GM12878 (cell line): ENCODE results near the gene NOTCH4. TPM values are rescaled to one million over a fixed set of nuclear protein-coding genes. Genes with fewer than 3 reads are reported as not detected.
A peak's percentile ranks its signal among the peaks of the same experiment; 100 is the strongest.

Source experiments
- ATAC-seq: fragments of 200-7000 bp; cut with Tn5 transposase; 3 replicates; pipeline ENCODE4 v1.9.1; 2020; ENCODE audit warnings: mild to moderate bottlenecking, moderate library complexity
- BruUV-seq: library from RNA; stranded (reverse); fragments of 400-500 nt; replicated peaks from 2 replicates; lab custom pipeline; 2021; lab: Mats Ljungman, UMichigan
- CTCF ChIA-PET: fragments of 300-600 bp; sonication (Branson Sonifier 250); formaldehyde crosslinking; extraction: SDS; loops from one replicate; lab custom pipeline; 2021; ENCODE audit warnings: inconsistent platforms; lab: Yijun Ruan, JAX
- POLR2A ChIA-PET: fragments of 350-600 bp; formaldehyde crosslinking; extraction: SDS; loops from one replicate; lab custom pipeline; 2021; ENCODE audit warnings: inconsistent platforms; lab: Charles Lee
- RAD21 ChIA-PET: fragments of 300-600 bp; sonication (Branson Sonifier 250); formaldehyde crosslinking; loops from one replicate; lab custom pipeline; 2023; ENCODE audit warnings: antibody characterized with exemption; ENCODE audit not compliant: unreplicated experiment; lab: Charles Lee
- SMC1A ChIA-PET: fragments of 300-600 bp; sonication (Branson Sonifier 250); formaldehyde crosslinking; loops from one replicate; lab custom pipeline; 2023; ENCODE audit not compliant: unreplicated experiment, uncharacterized antibody; lab: Charles Lee
- DNase-seq: peaks from one replicate; pipeline ENCODE4 v3.0.0-alpha.2; 2011; ENCODE audit warnings: low read depth, low spot score
- FAIRE-seq: peaks from 3 replicates; lab custom pipeline; 2011; peaks lifted over from hg19 to GRCh38; lab: Jason Lieb, UNC
- H2AFZ ChIP-seq: 2 replicates; pipeline ENCODE4 v1.6.0; 2011; ENCODE audit warnings: low read depth, low read length, control low read depth; ENCODE audit not compliant: control insufficient read depth
- H3K27ac ChIP-seq: 2 replicates; pipeline ENCODE4 v1.5.1; 2011; ENCODE audit warnings: control low read depth; ENCODE audit not compliant: control insufficient read depth, insufficient read depth
- H3K27me3 ChIP-seq, 2 experiments: replicated peaks in 1 of 2; 2 replicates each; pipeline versions ENCODE4 v1.6.0 to v1.6.1; 2011; ENCODE audit warnings: low read length in 1 of 2; ENCODE audit not compliant: control insufficient read depth in 2 of 2, insufficient read depth in 2 of 2
- H3K36me3 ChIP-seq, 2 experiments: 2 replicates each; pipeline ENCODE4 v1.5.1; 2011; ENCODE audit warnings: low read length in 1 of 2; ENCODE audit not compliant: control insufficient read depth in 2 of 2, insufficient read depth in 2 of 2
- H3K4me1 ChIP-seq: 2 replicates; pipeline ENCODE4 v1.6.1; 2011; ENCODE audit warnings: mild to moderate bottlenecking, low read length, moderate library complexity, mixed read lengths; ENCODE audit not compliant: control insufficient read depth, insufficient read depth
- H3K4me2 ChIP-seq: 2 replicates; pipeline ENCODE4 v1.6.0; 2011; ENCODE audit warnings: control low read depth; ENCODE audit not compliant: control insufficient read depth, insufficient read depth
- H3K4me3 ChIP-seq: fragments of 200-600 bp; sonication (generic); 2 replicates; pipeline ENCODE4 v1.5.1; 2016
- H3K79me2 ChIP-seq: 2 replicates; pipeline ENCODE4 v1.6.0; 2011; ENCODE audit warnings: low read length; ENCODE audit not compliant: control insufficient read depth, insufficient read depth
- H3K9ac ChIP-seq: 2 replicates; pipeline ENCODE4 v1.8.0; 2011; ENCODE audit warnings: low read length, control low read depth, mixed read lengths; ENCODE audit not compliant: control insufficient read depth, insufficient read depth
- H3K9me3 ChIP-seq: replicated peaks from 3 replicates; pipeline ENCODE4 v1.5.1; 2011; ENCODE audit warnings: mild to moderate bottlenecking, low read length; ENCODE audit not compliant: control insufficient read depth, insufficient read depth
- H4K20me1 ChIP-seq: 2 replicates; pipeline ENCODE4 v1.6.0; 2011; ENCODE audit not compliant: control insufficient read depth, insufficient read depth
- GABPA ChIP-seq: IDR thresholded peaks from 2 replicates; pipeline ENCODE4 v1.6.1; 2014; ENCODE audit warnings: antibody characterized with exemption, low read depth, mild to moderate bottlenecking, inconsistent platforms
- IKZF1 ChIP-seq: fragments of 450-650 bp; conservative IDR thresholded peaks from 2 replicates; pipeline ENCODE4 v1.6.1; 2017; ENCODE audit warnings: antibody characterized with exemption, mild to moderate bottlenecking
- MLLT1 ChIP-seq: fragments of 450-650 bp; IDR thresholded peaks from 2 replicates; pipeline ENCODE4 v1.6.1; 2016; ENCODE audit warnings: mild to moderate bottlenecking
- MTA2 ChIP-seq: fragments of 450-650 bp; IDR thresholded peaks from 2 replicates; pipeline ENCODE4 v1.6.1; 2016; ENCODE audit warnings: low read depth, mild to moderate bottlenecking, moderate library complexity
- NBN ChIP-seq: fragments of 450-650 bp; IDR thresholded peaks from 2 replicates; pipeline ENCODE4 v1.6.1; 2016
- PAX8 ChIP-seq: fragments of 450-650 bp; IDR thresholded peaks from 2 replicates; pipeline ENCODE4 v1.6.1; 2017; ENCODE audit warnings: mild to moderate bottlenecking, moderate library complexity
- PRDM15 ChIP-seq: fragments of 450-650 bp; formaldehyde crosslinking; IDR thresholded peaks from 2 replicates; pipeline ENCODE4 v1.4.0; 2020; ENCODE audit warnings: mild to moderate bottlenecking, moderate library complexity
- TAF1 ChIP-seq: IDR thresholded peaks from 2 replicates; pipeline ENCODE4 v1.6.1; 2011; ENCODE audit warnings: mild to moderate bottlenecking, low read depth, low read length, borderline replicate concordance
- YY1 ChIP-seq: IDR thresholded peaks from 2 replicates; pipeline ENCODE4 v1.6.1; 2011; ENCODE audit warnings: low read depth, mild to moderate bottlenecking, low read length
- ZBTB40 ChIP-seq: fragments of 450-650 bp; IDR thresholded peaks from 2 replicates; pipeline ENCODE4 v1.6.1; 2016; ENCODE audit warnings: mild to moderate bottlenecking, moderate library complexity, borderline replicate concordance
- WGBS: methylation state at CpG from one replicate; pipeline ENCODE4 v1.1.6; 2016; ENCODE audit warnings: low lambda C conversion rate; ENCODE audit not compliant: insufficient replicate concordance, insufficient coverage; ENCODE audit errors: missing lambda C conversion rate; 5-methylcytosine and 5-hydroxymethylcytosine counted together
- in situ Hi-C: fragments of 300-500 bp; cut with MboI; formaldehyde crosslinking; loops from 9 replicates; pipeline ENCODE4 v1.14.3; 2018; ENCODE audit warnings: mixed read lengths
- intact Hi-C: fragments of 100-400 bp; cut with micrococcal nuclease; formaldehyde crosslinking; loops from one replicate; pipeline ENCODE4 v1.14.2; 2022; ENCODE audit not compliant: unreplicated experiment
- polyA plus RNA-seq, 11 experiments: library from polyadenylated mRNA; depleted of rRNA in 4 of 11; unstranded in 6 of 11; stranded (reverse) in 5 of 11; fragments of >200 nt; fragmentation: Nextera tagmentation in 4 of 11; fragmentation: Illumina TruSeq in 1 of 11; extraction: Ambion mirVana in 4 of 11; extraction: Trizol in 1 of 11; gene quantifications; 1 replicate in 1 of 11; 2 replicates in 10 of 11; pipeline versions ENCODE4 v1.2.1 to v1.2.3, GENCODE V29; 2011 to 2016; ENCODE audit warnings: inconsistent platforms in 2 of 11, missing spikeins in 2 of 11, low read depth in 1 of 11
- total RNA-seq, 4 experiments: library from RNA; depleted of rRNA in 3 of 4; stranded (reverse); fragments of >200 nt in 3 of 4; fragmentation: Illumina TruSeq in 1 of 4; extraction: Trizol in 1 of 4; gene quantifications; 2 replicates each; pipeline versions ENCODE4 v1.2.1 to v1.2.3, GENCODE V29; 2013 to 2021

The NOTCH4 gene
- total and polyA plus RNA-seq, 10 of the 15 experiments (the other 5 are each of a cell fraction or from before 2014, with no cell fraction given), result 0.66 to 3.3 (median 1.4) TPM

DNA sequence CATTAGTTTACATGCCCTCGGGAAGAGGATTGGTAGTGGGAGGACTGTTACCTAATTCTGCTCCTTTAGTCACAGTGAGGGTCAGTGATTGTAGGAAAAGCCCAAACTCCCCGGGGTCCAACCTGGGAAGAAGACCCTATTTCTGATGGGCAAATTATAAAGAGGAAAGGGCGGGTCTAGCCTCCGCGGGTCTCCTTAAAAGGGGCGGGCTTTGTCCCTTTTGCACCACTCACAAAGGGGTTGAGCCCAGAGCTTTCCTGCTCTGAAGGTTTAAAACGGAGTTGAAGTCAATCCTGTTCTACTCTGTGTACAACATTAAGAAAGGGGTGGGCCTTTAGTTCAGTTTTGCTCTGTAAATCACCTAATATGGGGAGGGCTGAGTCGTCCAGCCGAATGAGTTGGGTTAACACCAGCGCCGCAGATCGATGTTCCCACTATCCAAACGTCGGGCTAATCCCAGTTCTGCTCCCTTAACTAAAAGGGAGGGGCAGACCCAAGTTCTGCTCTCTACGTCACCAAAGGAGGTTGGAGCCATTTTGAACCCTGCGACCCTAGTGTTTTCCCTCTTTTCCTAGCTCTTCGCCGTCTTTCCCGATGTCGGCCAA lies 46.6 kb downstream of the NOTCH4 start:
- FAIRE-seq, result no peak
- Histone ChIP-seq H3K36me3 (no peaks in the 10 kb centered on the region; a peak in 1 of 4 replicates), H3K9me3 (no peaks in the 10 kb centered on the region), H3K4me1 (peaks cover 10% of the 10 kb centered on the region), H2AFZ (peak overlapping the region; percentile 78), H3K79me2 (peaks cover 22% of the 10 kb centered on the region), H3K4me2 (peak overlapping the region; percentile 65), H3K4me3 (peak overlapping the region; percentile 64), H3K27me3 (no peaks in the 10 kb centered on the region), H3K9ac (peak overlapping the region; percentile 62), H3K27ac (peak overlapping the region; percentile 79), H4K20me1 (no peaks in the 10 kb centered on the region)
- TSS peak; percentile 78 for BruUV-seq
- under 1% methylated on average over 20 of the region's 20 CpGs for WGBS
- peak; percentile 27 for ATAC-seq
- CTCF ChIA-PET, result interaction anchor here (0.6 to 1.8 kb wide), 7 partner anchors 14 to 1287 kb away, joined by 3 to 6 read pairs (median 4); partner anchors contain the start of gene GPSM3
- DNase-seq, result no peak
- RAD21 ChIA-PET, result interaction anchor here (0.7 to 2.6 kb wide), 5 partner anchors 13 to 48 kb away, joined by 3 to 21 read pairs (median 5); partner anchors contain the start of genes ATF6B, GPSM3 and PBX2
- intact Hi-C loops, result loop anchor here (2.0 kb wide), 2 partner anchors 14 to 58 kb away; partner anchors contain the start of gene PBX2
- POLR2A ChIA-PET, result interaction anchor here (1.3 to 5.7 kb wide), 6 partner anchors 13 to 440 kb away, joined by 3 to 123 read pairs (median 20); partner anchors contain the start of genes ATF6B, FKBPL, GPSM3 and PBX2
- SMC1A ChIA-PET, result interaction anchor here (1.0 to 4.2 kb wide), 5 partner anchors 14 to 350 kb away, joined by 3 to 41 read pairs (median 13); partner anchors contain the start of genes ATF6B, FKBPL, GPSM3 and HSPA1B
- in situ Hi-C loops, result no loop called here
- TF ChIP-seq NBN (peak; percentile 67), GABPA (peak; percentile 44; the same call in 1 of the 2 replicates), PRDM15 (no peak), TAF1 (peak; percentile 46; the same call in 1 of the 2 replicates), ZBTB40 (no peak), YY1 (peak; percentile 89), PAX8 (0 out of 2 replicates have a peak, but pooled peaks have one; percentile 39), MLLT1 (peak; percentile 27), MTA2 (peak; percentile 36; the same call in 1 of the 2 replicates), IKZF1 (peak; percentile 93)
